SU-DHL-6 (cell line): ENCODE results near the gene ATF3.

Source experiments
- H2AFZ ChIP-seq: fragments of 200-600 bp; sonication (generic); 2 replicates; pipeline ENCODE4 v1.6.1; 2014; ENCODE audit warnings: low read depth, mild to moderate bottlenecking, moderate library complexity, mixed read lengths, antibody characterized with exemption, low read length; ENCODE audit not compliant: severe bottlenecking
- H3F3A ChIP-seq: fragments of 200-600 bp; shearing (Covaris generic); 2 replicates; pipeline ENCODE4 v1.6.0; 2016; ENCODE audit warnings: antibody characterized with exemption, mild to moderate bottlenecking; ENCODE audit not compliant: insufficient read depth
- H3K27ac ChIP-seq: fragments of 200-600 bp; sonication (generic); 2 replicates; pipeline ENCODE4 v1.5.1; 2016; ENCODE audit warnings: low read depth, mild to moderate bottlenecking, low read length, moderate library complexity, mixed read lengths
- H3K27me3 ChIP-seq: fragments of 200-600 bp; sonication (generic), shearing (Covaris generic); 2 replicates; pipeline ENCODE4 v1.6.0; 2014; ENCODE audit warnings: mild to moderate bottlenecking, low read length
- H3K36me3 ChIP-seq: fragments of 200-600 bp; sonication (generic); 2 replicates; pipeline ENCODE4 v1.6.1; 2014; ENCODE audit warnings: mild to moderate bottlenecking, low read length, mixed read lengths
- H3K4me2 ChIP-seq: fragments of 300-600, 200-600 bp; shearing (Covaris generic), sonication (generic); 2 replicates; pipeline ENCODE4 v1.6.0; 2014; ENCODE audit warnings: low read length, low read depth, mild to moderate bottlenecking; ENCODE audit not compliant: poor library complexity, severe bottlenecking
- H3K4me3 ChIP-seq: fragments of 200-600 bp; sonication (generic); 2 replicates; pipeline ENCODE4 v1.5.1; 2014; ENCODE audit warnings: antibody characterized with exemption, low read length, mild to moderate bottlenecking, mixed read lengths; ENCODE audit not compliant: insufficient read depth, poor library complexity, severe bottlenecking
- H3K79me2 ChIP-seq: fragments of 200-600 bp; sonication (generic); 2 replicates; pipeline ENCODE4 v1.6.1; 2014; ENCODE audit warnings: mild to moderate bottlenecking, low read length, moderate library complexity; ENCODE audit not compliant: insufficient read depth
- H3K9ac ChIP-seq: fragments of 200-600 bp; sonication (generic); 2 replicates; pipeline ENCODE4 v1.7.0; 2014; ENCODE audit warnings: mild to moderate bottlenecking, low read length
- H3K9me2 ChIP-seq: fragments of 200-600 bp; sonication (generic); replicated peaks from 2 replicates; pipeline ENCODE4 v1.6.1; 2014; ENCODE audit warnings: low read length; ENCODE audit not compliant: insufficient read depth
- H3K9me3 ChIP-seq: fragments of 200-600 bp; sonication (generic); 2 replicates; pipeline ENCODE4 v1.6.1; 2014; ENCODE audit warnings: low read length, mixed read lengths; ENCODE audit not compliant: insufficient read depth
- H4K20me1 ChIP-seq: fragments of 200-600 bp; sonication (generic); 2 replicates; pipeline ENCODE4 v1.6.1; 2014; ENCODE audit warnings: low read depth, mild to moderate bottlenecking, antibody characterized with exemption, low read length, moderate library complexity, mixed read lengths
- CTCF ChIP-seq: fragments of 200-600 bp; sonication (generic); IDR thresholded peaks from one replicate; pipeline ENCODE4 v1.5.1; 2017; ENCODE audit warnings: antibody characterized with exemption, mild to moderate bottlenecking, low read length, moderate library complexity; ENCODE audit not compliant: insufficient read depth, poor library complexity, severe bottlenecking
- EZH2phosphoT487 ChIP-seq: fragments of 200-600 bp; sonication (generic), shearing (Covaris generic); conservative IDR thresholded peaks from 2 replicates; pipeline ENCODE4 v1.6.1; 2018; ENCODE audit warnings: mild to moderate bottlenecking, antibody characterized with exemption, low read length, moderate library complexity, mixed read lengths

Gene ATF3

GRCh38 chr1:212644866-212645545, 36.4 kb downstream of the ATF3 start:
- no peak overlapping the region for H2AFZ ChIP-seq
- H3K79me2 ChIP-seq, result no peaks in the 10 kb centered on the region
- no peaks in the 10 kb centered on the region for H3K9me2 ChIP-seq
- no peak for TF ChIP-seq CTCF
- no peak for TF ChIP-seq EZH2phosphoT487
- no peaks in the 10 kb centered on the region for H3K27me3 ChIP-seq
- H3K9me3 ChIP-seq, result no peaks in the 10 kb centered on the region
- H3K4me2 ChIP-seq, result no peak overlapping the region
- H3K36me3 ChIP-seq, result no peaks in the 10 kb centered on the region
- H3K27ac ChIP-seq, result no peak overlapping the region
- H4K20me1 ChIP-seq, result no peaks in the 10 kb centered on the region; the same call in 1 of the 2 replicates
- H3K9ac ChIP-seq, result no peak overlapping the region
- H3K4me3 ChIP-seq, result no peak overlapping the region
- H3F3A ChIP-seq, result no peaks in the 10 kb centered on the region

GRCh38 chr1:212645546-212646543, 37.3 kb downstream of the ATF3 start:
- H3F3A ChIP-seq, result no peaks in the 10 kb centered on the region
- no peak overlapping the region for H3K9ac ChIP-seq
- H3K4me3 ChIP-seq, result no peak overlapping the region
- H3K9me3 ChIP-seq, result no peaks in the 10 kb centered on the region
- H2AFZ ChIP-seq, result no peak overlapping the region
- no peaks in the 10 kb centered on the region for H3K36me3 ChIP-seq
- no peaks in the 10 kb centered on the region; the same call in 1 of the 2 replicates for H4K20me1 ChIP-seq
- H3K4me2 ChIP-seq, result no peak overlapping the region
- H3K27ac ChIP-seq, result no peak overlapping the region
- H3K9me2 ChIP-seq, result no peaks in the 10 kb centered on the region
- no peak for TF ChIP-seq CTCF
- no peak for TF ChIP-seq EZH2phosphoT487
- H3K79me2 ChIP-seq, result no peaks in the 10 kb centered on the region
- H3K27me3 ChIP-seq, result no peaks in the 10 kb centered on the region

- Histone ChIP-seq H3K9ac (no peak overlapping the region), H2AFZ (no peak overlapping the region)
Observed at GRCh38 chr1:212646588-212646987, 38.0 kb downstream of the ATF3 start.

More at GRCh38 chr1:212646588-212646987, 38.0 kb downstream of the ATF3 start:
- Histone ChIP-seq H3K27ac (no peak overlapping the region), H3K9me3 (no peaks in the 10 kb centered on the region), H3K36me3 (no peaks in the 10 kb centered on the region), H3K27me3 (no peaks in the 10 kb centered on the region), H3F3A (no peaks in the 10 kb centered on the region), H3K9me2 (no peaks in the 10 kb centered on the region), H4K20me1 (no peaks in the 10 kb centered on the region; the same call in 1 of the 2 replicates), H3K4me2 (no peak overlapping the region), H3K79me2 (no peaks in the 10 kb centered on the region), H3K4me3 (no peak overlapping the region)
- TF ChIP-seq CTCF, result no peak
- TF ChIP-seq EZH2phosphoT487, result no peak
